GM13977 (cell line): ENCODE results near the gene AOC2.

Source experiments
- DNase-seq: peaks from one replicate; pipeline ENCODE4 v3.0.0; 2012; ENCODE audit warnings: low spot score
- CTCF ChIP-seq: IDR thresholded peaks from 2 replicates; pipeline ENCODE4 v1.5.1; 2012; ENCODE audit warnings: mild to moderate bottlenecking, control low read depth; ENCODE audit not compliant: insufficient read depth; ENCODE audit errors: extremely low read depth, missing control alignments
- in situ Hi-C: fragments of 300-500 bp; cut with MboI; formaldehyde crosslinking; loops from one replicate; pipeline ENCODE4 v1.12.0; 2022; ENCODE audit warnings: low sequenced_read_pairs, low pct_unique_long_range_greater_than_20kb, mixed read lengths, inconsistent platforms; ENCODE audit not compliant: unreplicated experiment

The AOC2 gene

GRCh38 chr17:42798383-42799380 lies 45.7 kb upstream of the AOC2 start, which contains the start of the genes CNTD1 and COA3:
Gene CNTD1 (plus strand): TSS chr17:42798861. CDS start chr17:42799068, 207 bp downstream.
Gene COA3 (minus strand): TSS chr17:42798704. CDS start chr17:42798681, 23 bp downstream.
- in situ Hi-C loops, result no loop called here
- no peak for TF ChIP-seq CTCF
- peak; percentile 93 for DNase-seq

GRCh38 chr17:42803074-42803883 lies 41.1 kb upstream of the AOC2 start:
- TF ChIP-seq CTCF, result no peak
- in situ Hi-C loops, result no loop called here
- no peak for DNase-seq

GRCh38 chr17:42804918-42805367 lies 39.4 kb upstream of the AOC2 start:
- no peak for DNase-seq
- in situ Hi-C loops, result no loop called here

GRCh38 chr17:42806249-42806648 lies 38.1 kb upstream of the AOC2 start:
- no peak for DNase-seq
- TF ChIP-seq CTCF, result no peak
- in situ Hi-C loops, result no loop called here

More at GRCh38 chr17:42804918-42805367, 39.4 kb upstream of the AOC2 start:
- TF ChIP-seq CTCF, result no peak

- in situ Hi-C loops, result no loop called here
- no peak for TF ChIP-seq CTCF
- no peak for DNase-seq
Measured at GRCh38 chr17:42809250-42809649, 35.1 kb upstream of the AOC2 start.
